ENCODE results near the gene SYCP2L. TPM values are rescaled to one million over a fixed set of nuclear protein-coding genes. Genes with fewer than 3 reads are reported as not detected.

The SYCP2L gene
- total and polyA plus RNA-seq, 9 of the 15 experiments (the other 6 are each of a cell fraction or from before 2014, with no cell fraction given): 12.4 to 46.9 (median 22.0) TPM

GRCh38 chr6:10873374-10873773 is 13.5 kb upstream of the SYCP2L start:
- Histone ChIP-seq H3K9ac (ENCODE audit: insufficient read depth in 1 of 2, low read depth in 2 of 2, low read length in 2 of 2) (no peak overlapping the region), H3K27me3 (ENCODE audit: control insufficient read depth in 2 of 2, insufficient read depth in 2 of 2, low read length in 2 of 2) (no peaks in the 10 kb centered on the region; a peak in 1 of 5 replicates), H3K4me3 (no peak overlapping the region), H3K9me3 (replicated peaks; ENCODE audit: control insufficient read depth, insufficient read depth, low read depth, low read length) (no peaks in the 10 kb centered on the region), H3K4me1 (replicated peaks in 1 of 2; ENCODE audit: control insufficient read depth in 2 of 2, insufficient read depth in 2 of 2, low read length in 2 of 2) (peaks cover 0 to 3% of the 10 kb centered on the region in 2 experiments; a peak in 1 of 5 replicates), H3K27ac (ENCODE audit: extremely low read depth, low read depth, low read length) (no peak overlapping the region), H3K79me2 (ENCODE audit: control insufficient read depth, insufficient read depth, low read length) (no peaks in the 10 kb centered on the region), H4K20me1 (replicated peaks; ENCODE audit: control insufficient read depth, insufficient read depth, low read length) (no peaks in the 10 kb centered on the region), H3K36me3 (ENCODE audit: control insufficient read depth, insufficient read depth, low read length) (no peaks in the 10 kb centered on the region), H3K9me1 (ENCODE audit: control insufficient read depth, insufficient read depth, low read length) (no peaks in the 10 kb centered on the region), H2AFZ (ENCODE audit: low read depth, low read length) (no peak overlapping the region), H3K4me2 (ENCODE audit: insufficient read depth, low read length) (no peak overlapping the region)
- intact Hi-C loops (cut with micrococcal nuclease): no loop called here
- ATAC-seq (no peak), FAIRE-seq (no peak), DNase-seq (ENCODE audit: extremely low read depth in 1 of 4, low spot score in 3 of 4) (no peak)
- POLR2A ChIA-PET: interaction anchor here (1.2 to 4.9 kb wide), 2 partner anchors 14 to 222 kb away, joined by 3 to 18 read pairs; partner anchors contain the start of gene SYCP2L
- BruUV-seq (replicated peaks): no TSS peak
- TF ChIP-seq ZFP36 (IDR thresholded peaks at IDR 0.05; ENCODE audit: low read depth, low read length, partially characterized antibody): no peak
- no peak for TF ChIP-seq POU5F1 (IDR thresholded peaks at IDR 0.05; ENCODE audit: borderline replicate concordance, low read depth, low read length, partially characterized antibody)
- no peak for TF ChIP-seq ZFP30 (CRISPR knock-in tag; IDR thresholded peaks at IDR 0.05; ENCODE audit: borderline replicate concordance)
- no peak for TF ChIP-seq SP1 (CRISPR knock-in tag; IDR thresholded peaks at IDR 0.05)
- TF ChIP-seq HMGXB4 (CRISPR knock-in tag; IDR thresholded peaks at IDR 0.05): no peak
- no peak for TF ChIP-seq ZNF24 (IDR thresholded peaks at IDR 0.05)
- TF ChIP-seq HEY1 (CRISPR knock-in tag; IDR thresholded peaks at IDR 0.05; ENCODE audit: borderline replicate concordance): no peak
- TF ChIP-seq TGIF2 (CRISPR knock-in tag; IDR thresholded peaks at IDR 0.05): no peak
- no peak for TF ChIP-seq AFF1 (IDR thresholded peaks at IDR 0.05; ENCODE audit: low read depth in 1 of 2, partially characterized antibody in 2 of 2)
- TF ChIP-seq HDAC6 (IDR thresholded peaks at IDR 0.05; ENCODE audit: low read depth, low read length): no peak
- no peak for TF ChIP-seq ATF7 (IDR thresholded peaks at IDR 0.05)
- TF ChIP-seq NCOA1 (IDR thresholded peaks at IDR 0.05; ENCODE audit: low read depth): no peak
- no peak for TF ChIP-seq TFE3 (CRISPR knock-in tag; IDR thresholded peaks at IDR 0.05)
- TF ChIP-seq ZNF668 (CRISPR knock-in tag; IDR thresholded peaks at IDR 0.05): no peak
- 0% methylated on average over 1 of the region's 1 CpG for WGBS (ENCODE audit: insufficient coverage, low coverage, missing lambda C conversion rate)
- CTCF ChIA-PET (ENCODE audit: low intra/inter-chr PET ratio): no interaction called here
- in situ Hi-C loops (cut with MboI): no loop called here
